Activated T-cell treated with anti-CD3 and anti-CD28 coated beads for 4 hours (primary cell): Measurements from ENCODE around the gene RNF125.
A peak's percentile ranks its signal among the peaks of the same experiment; 100 is the strongest.
"Not testable (repeated sequence)": the region's sequence is repeated elsewhere in the genome, so short reads cannot be mapped to it uniquely, and the experiment has no call there.

ENCODE experiments used
- DNase-seq: peaks from one replicate; pipeline ENCODE4 v3.0.0-alpha.2; 2020

RNF125 gene

DNA sequence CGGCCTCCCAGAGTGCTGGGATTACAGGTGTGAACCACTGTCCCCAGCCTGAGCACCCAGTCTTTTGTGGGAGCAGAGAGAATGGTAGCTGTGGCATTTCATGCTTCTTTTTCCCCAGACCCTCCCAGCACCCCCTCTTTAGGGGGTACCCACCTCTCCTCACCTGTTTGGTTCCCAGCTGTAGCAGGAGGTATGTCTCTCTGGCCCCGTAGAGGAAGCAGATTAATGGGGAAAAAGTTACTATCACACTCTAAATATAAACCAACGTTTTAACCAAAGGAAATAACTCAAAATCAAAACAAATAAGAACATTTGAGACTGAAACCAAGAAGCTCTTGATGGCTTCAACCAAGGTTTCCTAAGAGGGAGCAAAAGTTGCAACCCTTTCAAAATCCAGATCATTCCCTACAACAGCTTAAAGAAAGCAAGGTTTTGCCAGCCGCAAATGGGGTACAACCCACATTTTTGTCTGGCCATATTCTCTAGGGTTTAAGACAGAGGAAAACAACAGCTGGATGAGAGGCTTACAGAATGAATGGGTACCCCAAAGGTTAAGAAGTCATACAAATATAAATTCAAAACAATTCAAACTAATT is 8.0 kb downstream of the RNF125 start:
- DNase-seq = no peak

DNA sequence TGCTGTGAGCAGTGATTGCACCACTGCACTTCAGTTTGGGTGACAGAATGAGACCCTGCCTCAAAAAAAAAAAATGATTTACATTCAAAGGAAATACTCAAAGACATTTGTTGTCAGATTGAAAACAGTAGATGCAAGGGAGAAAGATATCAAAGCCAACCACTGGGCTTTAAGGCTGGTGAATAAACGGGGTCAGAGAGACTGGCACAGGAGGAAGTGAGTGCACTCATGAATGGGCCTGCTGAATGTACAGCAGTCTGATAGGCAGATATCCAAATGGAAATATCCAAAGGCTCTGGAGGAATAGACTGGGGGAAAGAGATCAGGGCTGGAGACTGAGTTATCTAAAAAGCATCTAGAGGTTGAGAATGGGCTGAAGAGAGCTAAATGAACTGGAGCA is 10.9 kb downstream of the RNF125 start:
- DNase-seq = no peak

DNA sequence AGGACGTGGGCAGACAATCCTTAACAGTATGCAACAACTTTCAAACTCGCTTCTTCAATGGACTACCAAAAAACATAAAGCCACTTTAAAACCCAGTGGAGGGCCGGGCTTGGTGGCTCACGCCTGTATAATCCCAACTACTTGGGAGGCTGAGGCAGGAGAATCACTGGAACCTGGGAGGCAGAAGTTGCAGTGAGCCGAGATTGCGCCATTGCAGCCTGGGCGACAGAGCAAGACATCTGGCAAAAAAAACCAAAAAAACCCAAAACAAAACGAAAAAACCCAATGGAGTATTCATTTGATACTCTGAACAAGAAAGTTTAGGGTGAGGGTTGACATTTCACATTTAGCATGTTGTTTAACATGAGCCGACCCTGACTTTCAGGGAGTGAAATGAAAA is 14.0 kb downstream of the RNF125 start:
- no peak for DNase-seq

DNA sequence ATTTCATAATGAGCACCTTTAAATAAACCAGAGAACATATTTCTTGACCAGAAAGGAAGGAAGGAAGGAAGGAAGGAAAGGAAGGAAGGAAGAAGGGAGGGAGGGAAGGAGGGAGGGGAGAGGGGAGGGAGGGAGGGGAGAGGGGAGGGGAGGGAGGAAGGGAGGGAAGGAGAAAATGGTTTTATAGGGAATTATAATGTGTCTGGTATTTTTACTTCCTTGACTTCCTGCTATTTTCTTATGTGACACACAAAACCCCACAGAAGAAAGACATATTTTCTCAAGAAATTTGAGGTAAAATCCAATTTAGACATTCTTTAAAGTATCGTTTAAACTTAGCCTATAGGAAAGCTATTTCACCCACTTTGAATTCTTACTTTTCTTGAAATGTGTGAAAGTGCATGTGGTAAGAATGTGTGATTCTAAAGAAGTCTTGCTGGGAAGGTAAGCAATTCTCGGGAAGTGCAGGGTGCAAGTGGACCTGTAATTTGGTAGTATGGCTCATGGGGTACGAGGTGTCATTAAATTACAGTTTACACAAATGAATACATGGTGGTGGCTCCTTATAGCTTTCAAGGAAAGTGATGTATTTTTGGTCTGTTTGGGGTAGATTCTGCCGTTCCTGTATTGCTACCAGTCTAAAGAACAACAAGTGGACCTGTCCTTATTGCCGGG is 18.0 kb downstream of the RNF125 start:
- DNase-seq = no peak

DNA sequence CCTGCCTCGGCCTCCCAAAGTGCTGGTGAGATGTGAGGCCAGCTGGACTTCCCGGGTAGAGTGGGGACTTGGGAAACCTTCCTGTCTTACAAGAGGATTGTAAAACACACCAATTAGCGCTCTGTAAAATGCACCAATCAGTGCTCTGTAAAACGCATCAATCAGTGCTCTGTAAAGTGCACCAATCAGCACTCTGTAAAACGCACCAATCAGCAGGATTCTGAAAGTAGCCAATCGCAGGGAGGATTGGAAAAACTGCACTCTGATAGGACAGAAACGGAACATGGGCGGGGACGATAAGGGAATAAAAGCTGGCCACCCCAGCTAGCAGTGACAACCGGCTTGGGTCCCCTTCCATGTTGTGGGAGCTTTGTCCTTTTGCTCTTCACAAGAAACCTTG is 19.0 kb downstream of the RNF125 start:
- no peak for DNase-seq

DNA sequence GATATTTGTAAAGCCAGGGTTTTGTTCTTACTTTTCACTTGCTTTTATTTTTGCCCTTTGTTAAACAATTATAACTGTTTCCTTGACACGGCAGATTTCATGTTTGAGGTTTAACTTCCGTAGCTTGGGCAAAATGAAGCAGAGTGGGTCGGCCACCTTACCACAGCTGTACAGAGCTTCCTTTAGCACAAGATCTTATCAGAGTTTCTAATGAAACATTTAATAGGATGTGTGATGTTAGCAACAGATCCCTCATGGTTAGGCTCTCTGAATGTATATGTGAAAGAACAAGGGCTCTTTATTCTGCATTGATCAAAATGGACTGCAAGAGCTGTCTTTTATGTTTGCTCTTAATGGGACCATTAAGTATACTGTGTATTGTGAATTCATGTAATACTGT is 22.3 kb downstream of the RNF125 start:
- no peak for DNase-seq

DNA sequence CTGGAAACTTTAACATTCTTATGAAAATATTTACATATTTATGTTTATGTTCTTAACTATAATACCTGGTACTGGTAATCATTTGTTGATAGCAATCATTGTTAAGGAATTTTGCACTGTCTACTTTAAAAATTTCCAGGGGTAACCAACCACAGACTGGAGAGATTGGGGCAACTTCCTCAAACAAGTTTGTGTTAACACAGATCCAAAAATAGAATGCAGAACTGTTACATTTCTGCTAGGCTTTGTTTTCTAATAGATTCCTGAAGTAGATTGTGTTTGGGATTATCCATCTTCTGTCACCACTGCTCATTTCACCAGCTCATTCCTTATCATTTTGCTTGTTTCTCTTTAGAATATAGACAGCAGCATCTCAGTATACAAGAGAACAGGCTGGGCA is 23.7 kb downstream of the RNF125 start:
- no peak for DNase-seq

DNA sequence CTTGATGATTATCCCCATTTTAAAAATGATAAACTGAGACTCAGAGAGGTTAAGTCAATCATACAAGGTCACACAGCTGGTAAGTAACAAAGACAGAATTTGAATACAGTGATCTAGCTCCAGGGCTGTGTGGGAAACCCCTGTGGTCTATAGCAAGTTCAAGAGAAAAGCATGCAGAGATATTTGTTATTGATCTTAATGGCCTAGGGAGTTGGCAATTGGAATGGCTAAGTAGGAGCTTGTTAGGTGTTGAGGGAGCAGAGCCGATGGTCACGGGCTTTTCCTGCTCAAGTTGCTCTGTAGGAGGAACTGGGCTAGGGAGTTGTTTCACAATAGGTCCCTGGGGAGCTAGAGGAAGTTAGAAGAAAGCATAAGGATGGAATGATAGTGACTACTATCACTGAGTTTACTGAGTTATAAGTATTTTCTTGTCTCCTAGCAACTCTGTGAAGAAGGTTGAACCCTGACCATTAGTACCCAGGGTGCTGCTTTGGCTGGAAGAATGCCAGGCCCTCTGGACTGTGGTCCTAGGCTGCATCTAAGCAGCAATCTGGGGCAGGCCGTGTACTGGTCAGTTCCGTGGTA is 30.0 kb downstream of the RNF125 start:
- DNase-seq = no peak

DNA sequence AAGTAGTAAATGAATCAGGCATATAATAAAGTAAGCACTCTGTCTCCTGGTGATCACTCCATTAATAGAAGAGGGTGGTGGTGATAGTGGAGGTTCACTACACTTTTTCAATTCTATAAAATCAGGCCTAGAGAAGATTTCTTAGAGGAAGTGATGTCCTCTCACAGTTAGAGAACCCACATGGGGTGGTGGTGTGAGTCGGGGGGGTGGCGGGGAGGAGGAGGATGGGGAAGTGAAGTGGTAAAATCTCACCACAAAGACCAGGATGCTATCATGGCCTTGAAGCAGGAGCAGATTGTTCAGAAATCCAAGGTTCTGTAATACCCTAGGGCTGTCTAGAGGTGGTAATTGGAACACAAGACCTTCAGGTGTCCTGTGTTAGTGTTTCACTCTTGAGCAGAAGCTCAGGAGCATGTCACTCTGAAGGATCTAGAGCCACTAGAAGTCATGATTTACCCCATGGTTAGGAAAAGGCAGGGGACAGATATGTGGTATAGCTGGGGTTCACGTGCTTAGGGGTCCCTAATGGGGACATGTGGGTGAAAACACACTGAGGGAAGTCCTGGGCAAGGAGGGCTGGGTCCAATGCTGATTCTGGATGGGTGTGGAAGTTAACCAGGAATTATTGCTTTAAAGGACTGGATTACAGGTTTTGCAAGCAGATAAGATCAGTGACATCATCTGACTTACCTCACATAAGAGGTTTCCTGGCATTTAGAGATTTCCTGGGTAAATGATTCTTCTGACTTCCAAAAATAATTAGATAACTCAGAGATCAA is 31.0 kb downstream of the RNF125 start:
- DNase-seq = peak; percentile 19

DNA sequence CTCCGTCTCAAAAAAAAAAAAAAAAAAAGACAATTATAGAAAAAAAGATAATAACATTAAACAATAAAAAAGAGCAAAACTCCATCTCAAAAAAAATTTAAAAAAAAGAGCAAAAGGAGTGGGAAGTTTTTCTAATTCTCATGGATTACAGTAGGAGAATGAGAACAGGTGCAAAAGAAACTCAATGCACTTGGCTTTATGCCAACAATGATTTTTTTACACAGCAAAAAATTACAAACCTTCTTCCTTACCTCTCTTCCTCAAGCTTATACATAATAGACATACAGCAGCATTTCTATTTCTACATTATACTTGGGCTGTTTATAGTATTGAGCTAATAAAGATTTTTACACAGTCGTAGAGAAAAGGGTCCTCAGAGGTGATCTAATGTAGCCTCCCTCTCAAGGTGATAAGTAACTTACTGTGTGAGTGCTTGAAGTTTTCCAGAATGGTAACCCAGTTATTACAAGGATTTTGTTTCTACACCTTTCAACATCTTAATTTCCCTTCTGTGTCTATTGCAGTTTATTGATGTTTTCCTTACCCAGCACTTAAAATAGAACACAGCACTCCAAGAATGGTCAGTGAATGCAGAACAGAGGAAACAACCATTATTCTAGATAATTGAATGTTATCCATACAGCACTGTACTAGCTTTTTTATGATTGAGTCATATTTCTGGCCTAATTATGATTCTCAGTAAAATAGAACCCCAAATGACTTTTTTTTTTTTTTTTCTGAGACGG is 38.2 kb downstream of the RNF125 start:
- DNase-seq = no peak

DNA sequence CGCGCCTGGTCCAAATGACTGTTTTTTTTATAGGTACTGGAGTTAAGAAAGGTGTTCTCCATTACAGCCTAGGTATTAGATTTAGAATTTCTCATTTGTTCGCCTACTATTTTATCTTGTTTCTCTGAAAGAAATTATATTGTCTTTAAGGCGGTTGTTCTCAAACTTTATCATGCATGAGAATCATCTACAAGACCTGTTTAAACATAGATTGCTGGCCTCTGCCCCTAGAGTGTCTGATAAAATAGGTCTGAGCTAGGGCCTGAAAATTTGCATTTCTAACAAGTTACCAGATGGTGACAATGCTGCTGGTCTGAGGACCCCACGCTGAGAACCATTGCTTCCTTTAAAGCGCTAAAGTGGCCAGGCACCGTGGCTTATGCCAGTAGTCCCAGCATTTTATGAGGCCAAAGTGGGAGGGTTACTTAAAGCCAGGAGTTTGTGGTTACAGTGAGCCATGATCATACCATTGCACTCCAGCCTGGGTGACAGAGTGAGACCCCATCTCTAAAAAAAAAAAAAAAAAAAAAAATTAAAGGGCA is 39.1 kb downstream of the RNF125 start:
- DNase-seq = no peak

DNA sequence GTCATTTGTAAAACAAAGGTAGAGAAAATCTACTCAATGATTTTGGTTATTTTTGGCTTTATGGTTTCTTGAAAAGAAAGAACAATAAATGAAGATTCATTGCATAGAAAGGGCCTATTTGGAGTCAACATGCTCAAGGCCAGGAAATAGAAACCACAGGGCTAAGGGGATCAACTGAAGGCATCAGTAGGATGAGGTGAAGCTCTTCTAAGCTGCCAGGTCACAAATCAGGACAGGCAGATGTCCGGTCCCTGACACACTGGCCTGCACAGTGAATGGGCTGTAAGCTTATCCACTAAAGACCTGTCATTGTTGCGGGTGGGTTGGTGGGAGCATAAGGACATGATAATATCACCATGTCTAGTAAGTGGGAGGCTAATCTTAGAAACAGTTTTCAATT is 41.4 kb downstream of the RNF125 start:
- no peak for DNase-seq

DNA sequence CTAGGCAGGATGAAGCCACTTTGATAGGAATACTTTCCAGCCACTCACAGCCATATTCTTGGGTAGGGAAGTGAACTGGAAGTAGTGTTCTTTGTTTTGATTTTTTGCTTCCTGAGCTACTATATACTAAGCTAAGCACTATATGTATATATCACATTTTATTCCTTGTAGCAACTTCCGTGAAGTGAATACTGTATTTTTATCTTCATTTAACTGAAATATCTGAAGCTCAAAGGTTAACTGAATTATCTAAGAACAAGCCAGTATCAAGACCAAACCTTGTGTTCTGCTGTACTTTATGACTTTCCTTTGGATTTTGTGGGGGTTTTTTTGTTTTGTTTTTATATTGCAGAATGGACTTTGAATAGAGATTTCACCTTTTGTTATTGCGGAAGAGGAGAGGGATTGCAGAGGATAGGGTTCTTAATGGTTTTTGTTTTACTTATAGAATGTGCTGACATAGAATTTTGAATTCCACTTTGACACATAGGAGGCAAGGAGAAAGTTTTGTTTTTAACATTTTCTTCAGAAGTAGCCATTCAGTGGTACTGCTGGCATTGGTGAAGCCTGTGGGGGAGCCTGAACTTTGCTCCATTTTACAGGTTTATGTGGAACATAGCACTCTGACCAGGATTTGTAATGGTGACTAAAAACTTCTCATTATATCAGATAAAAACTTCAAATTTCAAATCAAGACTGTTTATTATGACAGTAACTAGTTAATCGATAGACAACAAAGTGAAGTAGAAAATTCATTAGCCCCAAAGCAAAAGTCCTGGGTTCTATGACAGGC is 48.9 kb downstream of the RNF125 start:
- no peak for DNase-seq

DNA sequence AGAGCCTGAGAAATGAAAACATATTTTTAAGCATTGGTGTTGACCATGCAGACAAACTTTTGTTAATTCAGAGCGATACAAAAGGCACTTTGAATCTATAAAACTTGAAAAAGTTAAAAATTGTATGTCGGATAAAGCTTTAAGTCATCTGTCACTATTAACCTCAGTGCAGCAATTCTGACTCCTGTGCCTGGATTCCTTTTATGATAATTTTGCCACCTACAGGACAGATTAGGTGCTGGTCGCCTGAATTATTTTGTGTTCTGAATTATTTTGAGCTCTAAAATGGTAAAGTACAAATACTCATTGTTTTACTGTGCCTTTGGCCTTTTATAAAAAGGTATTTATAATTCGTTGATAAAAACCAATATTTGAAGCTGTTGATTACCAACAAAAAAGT is 53.7 kb downstream of the RNF125 start:
- DNase-seq = no peak

DNA sequence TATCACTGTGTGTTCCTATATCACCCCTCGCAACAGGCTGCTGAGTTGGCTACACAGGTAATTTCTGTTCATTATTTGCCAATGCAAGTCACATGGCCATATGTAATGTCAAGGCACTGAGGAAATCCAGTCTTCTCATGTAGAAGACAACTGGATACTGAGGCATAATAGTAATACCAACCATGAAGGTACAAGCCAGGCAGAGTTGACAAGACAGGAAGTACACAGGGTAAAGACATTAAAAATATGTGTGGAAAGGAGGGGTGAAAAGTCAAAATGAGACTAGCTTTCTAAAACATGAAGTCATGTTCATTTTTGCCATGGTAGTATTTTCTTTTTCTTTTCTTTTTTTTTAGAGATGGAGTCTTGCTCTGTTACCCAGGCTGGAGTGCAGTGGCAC is 55.6 kb downstream of the RNF125 start:
- no peak for DNase-seq

DNA sequence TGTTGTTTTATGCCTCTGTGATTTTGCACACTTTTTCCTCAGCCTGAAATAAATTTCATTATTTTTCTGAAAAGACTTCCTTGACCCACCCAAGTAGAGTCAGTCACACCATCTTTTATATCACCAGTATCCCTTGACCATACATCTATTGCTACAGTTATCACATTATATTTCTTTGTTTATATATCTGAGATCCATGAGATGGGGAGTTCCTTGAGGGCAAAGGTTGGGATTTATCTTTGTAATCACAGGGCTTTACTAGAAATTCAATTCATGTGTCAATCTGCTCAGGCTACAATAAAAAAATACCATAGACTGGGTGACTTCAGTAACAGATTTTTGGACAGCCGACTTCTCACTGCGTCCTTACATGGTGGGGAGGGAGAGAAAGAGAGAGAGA is 60.2 kb downstream of the RNF125 start:
- no peak for DNase-seq

DNA sequence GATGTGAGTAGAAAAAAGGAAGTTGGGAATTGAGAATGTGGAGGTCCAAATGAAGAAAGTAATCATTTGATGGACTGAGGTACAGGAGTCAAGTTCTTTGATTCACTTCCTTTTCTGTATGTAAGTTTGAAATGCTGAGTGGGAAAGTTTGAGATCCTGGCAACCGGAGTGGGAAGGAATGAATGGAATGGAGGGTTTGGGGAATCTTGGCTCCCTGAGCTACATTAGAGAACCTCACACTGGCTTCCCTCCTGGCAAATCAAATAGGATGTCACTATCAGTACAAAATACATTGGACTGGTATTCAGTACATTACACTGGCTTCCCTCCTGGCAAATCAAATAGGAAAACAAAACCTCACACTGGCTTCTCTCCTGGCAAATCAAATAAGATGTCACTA is 63.3 kb downstream of the RNF125 start:
- DNase-seq = no peak

DNA sequence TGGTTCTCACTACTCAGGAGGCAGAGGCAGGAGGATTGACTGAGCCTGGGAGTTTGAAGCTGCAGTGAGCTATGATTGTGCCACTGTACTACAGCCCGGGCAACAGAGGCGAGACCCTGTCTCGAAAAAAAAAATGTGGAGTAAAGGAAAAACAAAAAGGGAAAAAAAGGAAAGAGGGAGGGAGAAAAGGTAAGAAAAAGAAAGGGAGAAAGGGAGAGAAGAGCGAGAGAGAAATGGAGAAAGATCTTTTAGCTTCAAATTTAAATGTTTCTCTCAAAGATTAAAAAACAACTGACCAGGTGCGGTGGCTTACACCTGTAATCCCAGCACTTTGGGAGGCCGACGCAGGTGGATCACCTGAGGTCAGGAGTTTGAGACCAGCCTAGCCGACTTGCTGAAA is 65.2 kb downstream of the RNF125 start:
- DNase-seq = no peak

DNA sequence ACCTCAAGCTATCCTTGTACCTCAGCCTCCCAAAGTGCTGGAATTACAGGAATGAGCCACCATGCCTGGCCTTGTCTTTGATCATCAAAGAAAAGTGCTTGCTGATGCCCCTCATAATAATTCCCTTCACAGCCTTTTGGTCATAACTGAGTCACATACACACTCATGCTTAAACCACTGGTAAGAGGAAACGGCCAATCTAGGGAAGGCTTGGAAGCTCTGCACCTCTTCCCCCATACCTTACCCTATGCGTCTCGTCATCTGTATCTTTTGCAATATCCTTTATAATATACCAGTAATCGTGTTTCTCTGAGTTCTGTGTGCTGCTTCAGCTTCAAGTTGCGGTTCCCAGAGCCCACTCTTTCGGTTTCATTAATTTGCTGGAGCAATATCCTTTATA is 68.3 kb downstream of the RNF125 start:
- no peak for DNase-seq

DNA sequence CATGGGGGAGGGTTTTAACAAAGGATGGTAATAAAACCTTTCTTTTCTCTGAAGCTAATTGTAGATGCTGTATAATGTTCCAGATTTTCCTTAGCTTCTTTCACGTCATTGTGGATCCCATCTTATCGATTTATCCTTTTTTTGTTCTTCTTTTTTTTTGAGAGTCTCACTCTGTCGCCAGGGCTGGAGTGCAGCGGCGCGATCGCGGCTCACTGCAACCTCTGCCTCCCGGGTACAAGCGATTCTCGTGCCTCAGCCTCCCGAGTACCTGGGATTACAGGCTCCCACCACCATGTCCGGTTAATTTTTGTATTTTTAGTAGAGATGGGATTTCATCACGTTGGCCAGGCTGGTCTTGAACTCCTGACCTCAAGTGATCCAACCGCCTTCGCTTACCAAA is 72.2 kb downstream of the RNF125 start:
- not testable (repeated sequence) for DNase-seq

DNA sequence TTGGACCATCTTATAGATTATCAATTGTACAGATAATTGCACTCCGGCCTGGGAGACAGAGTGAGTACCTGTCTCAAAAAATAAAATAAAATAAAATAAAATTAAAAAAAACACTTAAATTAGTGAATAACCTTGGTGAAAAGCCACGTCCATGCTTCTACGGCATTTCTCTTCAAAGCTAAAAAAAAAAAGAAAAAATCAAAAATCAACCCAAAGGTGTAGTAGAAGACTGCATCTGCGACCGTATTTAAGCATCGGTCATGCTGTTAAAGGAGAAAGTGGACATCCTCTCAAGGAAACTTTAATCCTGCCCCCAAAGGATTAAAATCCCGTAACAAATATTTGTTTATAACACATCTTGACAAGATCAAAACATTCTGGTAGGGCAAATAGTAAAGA is 72.7 kb downstream of the RNF125 start:
- DNase-seq = no peak
